ENCODE measurements around the gene RNF111.
"Not testable (repeated sequence)": the region's sequence is repeated elsewhere in the genome, so short reads cannot be mapped to it uniquely, and the experiment has no call there.

The RNF111 gene

GRCh38 chr15:59000251-59000650 is 12.8 kb downstream of the RNF111 start:
- not testable (repeated sequence) for DNase-seq (ENCODE audit: low read depth, low spot score)

- no peak for DNase-seq (ENCODE audit: low read depth, low spot score)
Measured at GRCh38 chr15:59001946-59002345, 14.5 kb downstream of the RNF111 start.

DNA sequence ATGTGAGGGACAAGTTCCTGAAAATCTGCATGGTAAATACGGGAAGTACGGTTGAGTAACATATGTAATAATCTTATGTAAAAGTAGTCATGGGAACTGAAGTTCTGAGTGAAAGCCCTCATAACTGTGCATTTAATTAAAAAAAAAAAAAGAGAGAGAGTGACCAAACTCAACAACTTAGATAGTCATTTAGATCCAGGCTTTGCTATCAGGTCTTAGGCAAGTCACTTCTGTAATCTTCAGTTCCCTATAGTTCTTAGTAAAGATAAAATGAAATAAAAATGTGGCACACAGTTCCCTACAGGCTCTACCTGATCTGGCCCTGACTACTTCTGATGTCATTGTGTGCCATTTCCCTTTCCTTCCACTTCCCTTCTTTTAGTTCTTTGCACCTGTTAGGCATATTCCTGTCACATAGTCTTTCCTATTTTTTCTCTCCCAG is 15.0 kb downstream of the RNF111 start:
- DNase-seq (ENCODE audit: low read depth, low spot score) = no peak

DNA sequence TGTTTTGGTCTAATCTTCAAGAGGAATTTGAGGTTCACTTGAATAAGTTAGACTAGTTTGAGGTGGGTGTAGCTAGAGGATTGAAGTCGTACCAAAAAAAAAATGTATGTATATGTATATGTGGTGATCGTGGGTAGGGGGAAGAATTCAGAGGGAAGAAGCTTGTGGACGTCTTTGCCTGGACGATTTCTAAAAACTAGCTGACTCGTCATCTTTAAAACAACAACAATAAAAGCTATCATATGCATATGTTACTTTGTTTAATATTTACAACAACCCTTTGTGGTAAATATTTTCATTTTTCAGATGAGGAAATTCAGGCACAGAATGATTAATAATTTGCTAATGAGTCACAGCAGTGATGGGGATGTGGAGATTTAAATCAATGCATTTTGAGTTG is 18.1 kb downstream of the RNF111 start:
- no peak for DNase-seq (ENCODE audit: low read depth, low spot score)

DNA sequence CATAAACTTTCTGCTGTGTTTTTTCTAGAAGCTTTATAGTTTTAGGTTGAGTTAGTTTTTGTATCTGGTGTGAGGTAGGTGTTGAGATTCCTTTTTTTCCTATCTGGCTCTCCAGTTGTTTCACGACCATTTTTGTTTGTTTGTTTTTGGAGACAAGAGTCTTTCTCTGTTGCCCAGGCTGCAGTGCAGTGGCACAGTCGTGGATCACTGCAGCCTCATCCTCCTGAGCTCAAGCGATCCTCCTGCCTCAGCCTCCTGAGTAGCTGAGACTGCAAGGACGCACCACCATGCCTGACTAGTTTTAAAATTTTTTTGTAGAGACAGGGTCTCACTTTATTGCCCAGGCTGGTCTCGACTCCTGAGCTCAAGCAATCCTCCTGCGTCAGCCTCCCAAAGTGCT is 20.6 kb downstream of the RNF111 start:
- DNase-seq (ENCODE audit: low read depth, low spot score) = no peak

GRCh38 chr15:59011262-59011952 is 23.9 kb downstream of the RNF111 start:
- DNase-seq (ENCODE audit: low read depth, low spot score) = no peak

DNA sequence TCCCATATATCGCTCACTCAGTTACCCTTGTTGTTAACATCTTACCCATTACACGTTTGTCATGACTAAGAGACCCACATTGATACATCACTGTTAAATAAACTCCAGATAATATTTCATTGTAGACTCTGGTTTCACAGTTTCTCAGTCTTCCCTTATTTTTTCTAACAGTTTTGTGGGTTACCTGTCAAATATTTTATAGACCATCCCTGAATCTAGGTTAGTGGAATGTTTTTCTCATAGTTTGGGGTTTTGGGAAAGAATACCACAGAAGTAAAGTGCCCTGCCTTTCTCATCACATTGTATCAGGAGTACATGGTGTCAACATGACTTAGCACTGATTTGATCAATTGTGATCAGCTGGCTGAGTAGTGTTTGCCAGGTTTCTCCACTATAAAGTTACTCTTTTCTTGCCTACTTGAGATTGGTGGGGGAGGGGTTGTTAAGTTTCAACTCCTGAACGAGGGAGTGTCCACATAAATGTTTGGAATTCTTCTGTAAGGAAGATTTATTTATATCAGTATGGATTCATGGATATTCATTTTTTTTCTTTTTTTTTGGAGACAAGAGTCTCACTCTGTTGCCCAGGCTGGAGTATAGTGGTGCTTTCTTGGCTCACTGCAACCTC is 25.9 kb downstream of the RNF111 start:
- DNase-seq (ENCODE audit: low read depth, low spot score) = no peak

DNA sequence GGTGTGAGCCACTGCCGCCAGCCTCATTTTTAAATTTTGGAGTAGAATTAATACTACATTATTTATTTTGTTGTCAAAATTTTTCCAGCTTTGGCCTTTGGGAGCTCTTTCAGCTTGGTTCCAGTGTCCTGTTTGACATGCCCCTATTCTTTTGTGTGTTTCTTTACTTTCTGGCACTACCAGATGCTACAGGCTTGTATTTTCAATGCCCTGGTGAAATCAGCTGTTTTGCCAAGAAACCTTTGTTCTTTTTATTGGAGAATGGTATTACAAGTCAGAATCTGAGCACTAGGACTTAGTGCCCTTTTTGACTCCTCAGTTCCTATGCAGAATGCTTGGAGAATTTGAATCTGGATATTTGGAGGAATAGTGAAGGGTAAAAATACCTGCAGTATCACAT is 26.6 kb downstream of the RNF111 start:
- no peak for DNase-seq (ENCODE audit: low read depth, low spot score)

GRCh38 chr15:59017449-59017848 is 30.0 kb downstream of the RNF111 start:
- no peak for DNase-seq (ENCODE audit: low read depth, low spot score)

- no peak for DNase-seq (ENCODE audit: low read depth, low spot score)
Measured at GRCh38 chr15:59018833-59019232, 31.4 kb downstream of the RNF111 start.

GRCh38 chr15:59020322-59020721 is 32.9 kb downstream of the RNF111 start:
- DNase-seq (ENCODE audit: low read depth, low spot score) = no peak

DNA sequence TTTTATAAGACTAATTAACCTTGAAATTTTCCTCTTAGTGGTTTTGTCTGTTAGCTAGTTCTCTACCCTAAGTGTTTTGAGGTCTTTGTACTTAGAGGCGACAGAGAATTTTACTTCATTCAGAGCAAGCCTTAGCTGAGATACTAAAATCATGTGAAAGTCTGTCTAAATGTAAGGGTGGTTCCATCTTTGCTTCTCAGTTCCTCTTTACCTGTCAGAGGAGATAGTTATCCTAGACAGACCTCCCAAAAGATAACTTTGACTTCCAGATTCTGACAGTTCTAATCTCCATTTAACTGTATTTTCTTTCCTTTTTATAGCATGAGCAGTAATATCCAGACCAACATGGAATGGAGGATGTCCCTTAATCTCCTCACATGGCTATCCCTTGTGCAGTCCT is 34.7 kb downstream of the RNF111 start:
- no peak for DNase-seq (ENCODE audit: low read depth, low spot score)

DNA sequence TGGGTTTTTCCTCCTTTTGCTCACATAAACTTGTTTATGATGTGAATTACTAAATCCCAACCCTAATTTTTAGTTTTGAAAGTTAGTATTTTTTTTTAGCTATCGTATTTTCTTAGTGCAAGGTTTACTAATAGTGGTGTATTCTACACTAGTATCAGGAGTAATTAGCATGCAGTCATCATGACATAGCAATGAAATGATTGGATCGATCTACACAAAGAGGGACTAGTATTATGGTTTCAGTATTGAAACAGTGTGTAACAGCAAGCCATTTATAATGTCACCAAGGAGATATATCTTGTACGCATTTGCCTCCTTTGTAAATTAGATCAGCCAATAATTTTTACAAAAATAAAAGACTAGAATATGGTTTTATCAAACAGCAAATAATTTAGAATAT is 38.7 kb downstream of the RNF111 start:
- DNase-seq (ENCODE audit: low read depth, low spot score) = no peak

- DNase-seq (ENCODE audit: low read depth, low spot score) = no peak
Measured at GRCh38 chr15:59028387-59028955, 41.0 kb downstream of the RNF111 start.

DNA sequence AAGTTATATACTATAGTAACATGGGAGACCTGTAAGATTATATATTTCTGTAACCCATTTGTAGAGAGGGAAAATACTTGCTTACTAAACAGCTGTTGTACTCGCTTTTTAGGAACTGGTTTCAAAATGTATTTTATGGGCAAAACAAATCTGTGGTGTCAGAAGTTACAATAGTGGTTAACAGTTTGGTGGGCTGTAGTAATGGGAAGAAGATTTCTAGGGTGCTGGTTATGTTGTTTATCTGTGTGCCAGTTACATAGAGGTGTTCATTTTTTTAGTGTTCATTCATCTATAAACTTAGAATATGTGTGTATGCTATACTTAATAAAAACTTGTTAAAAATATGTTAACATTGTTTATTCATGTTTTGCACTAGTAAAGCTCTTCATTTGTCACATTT is 42.1 kb downstream of the RNF111 start:
- DNase-seq (ENCODE audit: low read depth, low spot score) = no peak

GRCh38 chr15:59035201-59035600 is 47.7 kb downstream of the RNF111 start:
- DNase-seq (ENCODE audit: low read depth, low spot score) = no peak

GRCh38 chr15:59039225-59039624 is 51.8 kb downstream of the RNF111 start:
- no peak for DNase-seq (ENCODE audit: low read depth, low spot score)

- DNase-seq (ENCODE audit: low read depth, low spot score) = no peak
Measured at GRCh38 chr15:59042041-59042440, 54.6 kb downstream of the RNF111 start.

GRCh38 chr15:59048897-59049296 is 61.4 kb downstream of the RNF111 start:
- no peak for DNase-seq (ENCODE audit: low read depth, low spot score)

- no peak for DNase-seq (ENCODE audit: low read depth, low spot score)
Measured at GRCh38 chr15:59051873-59052861, 64.7 kb downstream of the RNF111 start.

- DNase-seq (ENCODE audit: low read depth, low spot score) = no peak
Measured at GRCh38 chr15:59052915-59053407, 65.5 kb downstream of the RNF111 start.

DNA sequence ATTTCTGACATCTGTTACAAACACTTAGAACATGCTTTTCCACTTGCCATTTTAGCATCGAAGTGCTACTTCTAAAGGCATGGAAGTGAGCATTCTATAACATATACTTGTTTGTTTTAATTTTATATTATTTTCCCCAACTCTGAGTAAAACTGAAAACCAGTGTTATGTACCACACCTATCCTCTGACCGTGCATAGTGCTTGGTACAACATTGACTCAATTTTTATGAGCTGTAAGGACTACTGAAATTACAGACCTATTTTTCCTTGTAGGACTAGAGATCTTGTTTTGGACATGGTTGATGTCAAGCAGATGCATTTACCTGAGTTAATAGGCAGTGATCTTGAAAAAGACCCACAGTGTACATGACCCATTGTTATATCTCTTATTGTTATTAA is 66.0 kb downstream of the RNF111 start:
- DNase-seq (ENCODE audit: low read depth, low spot score) = no peak
